ENCODE results near the gene USP2. TPM values are rescaled to one million over a fixed set of nuclear protein-coding genes. Genes with fewer than 3 reads are reported as not detected.

The USP2 gene
- total RNA-seq, 4 donors from 2014 or later, result 4.6 to 10.0 (median 6.6) TPM

GRCh38 chr11:119310682-119311052, 70.8 kb downstream of the USP2 start:
- H3K27ac ChIP-seq, result peak overlapping the region in 3 of 4 donors; percentile 76 to 99 (median 98)
- WGBS, 2 donors (ENCODE audit: low coverage in 1 of 2), result 42% methylated on average over 4 of the region's 20 CpGs; no CpG with 5 or more reads in 1 of the 2 donors
- H3K4me1 ChIP-seq, result peaks cover 0 to 97% (median 10%) of the 10 kb centered on the region in 3 donors

GRCh38 chr11:119309953-119310681, 71.4 kb downstream of the USP2 start:
- Histone ChIP-seq H3K4me3 (no peak overlapping the region), H3K4me1 (peaks cover 0 to 95% (median 7%) of the 10 kb centered on the region in 3 donors), H3K27me3 (no peaks in the 10 kb centered on the region), H3K9me3 (no peaks in the 10 kb centered on the region), H3K36me3 (peaks cover 0 to 70% of the 10 kb centered on the region in 2 donors), H3K27ac (peak overlapping the region in 3 of 4 donors; percentile 76 to 99 (median 98))
- TF ChIP-seq POLR2A (IDR thresholded peaks at IDR 0.05) (no peak), POLR2AphosphoS5 (IDR thresholded peaks at IDR 0.05) (no peak), EP300 (IDR thresholded peaks at IDR 0.05) (no peak), CTCF (IDR thresholded peaks at IDR 0.05) (no peak)
- 66 to 68% methylated on average over 7 to 9 of the region's 17 CpGs for WGBS, 2 donors (ENCODE audit: low coverage in 1 of 2)
- no peak for ATAC-seq

More at GRCh38 chr11:119310682-119311052, 70.8 kb downstream of the USP2 start:
- ATAC-seq, result no peak
- Histone ChIP-seq H3K27me3 (no peaks in the 10 kb centered on the region), H3K4me3 (no peak overlapping the region), H3K36me3 (peaks cover 0 to 70% of the 10 kb centered on the region in 2 donors), H3K9me3 (no peaks in the 10 kb centered on the region)
- TF ChIP-seq CTCF (IDR thresholded peaks at IDR 0.05) (no peak), EP300 (IDR thresholded peaks at IDR 0.05) (no peak)

- H3K27ac ChIP-seq, result peak overlapping the region in 3 of 4 donors; percentile 76 to 99 (median 98)
- peaks cover 0 to 88% (median under 1%) of the 10 kb centered on the region in 3 donors for H3K4me1 ChIP-seq
- ATAC-seq, result no peak
- no peak for TF ChIP-seq EP300 (IDR thresholded peaks at IDR 0.05)
- no peak for TF ChIP-seq POLR2AphosphoS5 (IDR thresholded peaks at IDR 0.05)
- TF ChIP-seq POLR2A (IDR thresholded peaks at IDR 0.05), result no peak
- WGBS, 2 donors (ENCODE audit: low coverage in 1 of 2), result 73% methylated on average over 5 of the region's 11 CpGs; no CpG with 5 or more reads in 1 of the 2 donors
- H3K9me3 ChIP-seq, result no peaks in the 10 kb centered on the region
- H3K27me3 ChIP-seq, result no peaks in the 10 kb centered on the region
- H3K36me3 ChIP-seq, result peaks cover 0 to 66% of the 10 kb centered on the region in 2 donors
- H3K4me3 ChIP-seq, result no peak overlapping the region
These were observed 72.1 kb downstream of the USP2 start for GRCh38 chr11:119309411-119309810.

GRCh38 chr11:119307974-119308373, 73.5 kb downstream of the USP2 start:
- Histone ChIP-seq H3K9me3 (no peaks in the 10 kb centered on the region), H3K4me3 (no peak overlapping the region), H3K4me1 (peaks cover 0 to 84% (median 0%) of the 10 kb centered on the region in 3 donors), H3K36me3 (peaks cover 0 to 66% of the 10 kb centered on the region in 2 donors), H3K27me3 (no peaks in the 10 kb centered on the region), H3K27ac (peak overlapping the region; percentile 45 to 99 (median 88))
- TF ChIP-seq POLR2AphosphoS5 (IDR thresholded peaks at IDR 0.05), result no peak
- no peak for TF ChIP-seq POLR2A (IDR thresholded peaks at IDR 0.05)
- TF ChIP-seq EP300 (IDR thresholded peaks at IDR 0.05), result no peak
- 13 to 46% methylated on average over 3 of the region's 5 CpGs for WGBS, 2 donors (ENCODE audit: low coverage in 1 of 2)
- ATAC-seq, result no peak

GRCh38 chr11:119307219-119307618, 74.3 kb downstream of the USP2 start:
- peak overlapping the region; percentile 27 to 99 (median 88) for H3K27ac ChIP-seq
- peaks cover 0 to 76% (median 0%) of the 10 kb centered on the region in 3 donors for H3K4me1 ChIP-seq
- H3K9me3 ChIP-seq, result no peaks in the 10 kb centered on the region
- no peak overlapping the region for H3K4me3 ChIP-seq
- TF ChIP-seq EP300 (IDR thresholded peaks at IDR 0.05) (no peak), CTCF (IDR thresholded peaks at IDR 0.05) (peak in 3 of 4 experiments; percentile 20 to 55 (median 25)), POLR2AphosphoS5 (IDR thresholded peaks at IDR 0.05) (peak; percentile 14), POLR2A (IDR thresholded peaks at IDR 0.05) (no peak)
- H3K27me3 ChIP-seq, result no peaks in the 10 kb centered on the region
- peaks cover 0 to 66% of the 10 kb centered on the region in 2 donors for H3K36me3 ChIP-seq
- 0 to 20% methylated on average over 1 of the region's 1 CpG for whole genome bisulfite sequencing, 2 donors (ENCODE audit: low coverage in 1 of 2)
- no peak for ATAC-seq
